Right lung (tissue), 5 donors: ENCODE results near the gene TIMP1. TPM values are rescaled to one million over a fixed set of nuclear protein-coding genes. Genes with fewer than 3 reads are reported as not detected.

Experiments
- DNase-seq, 2 donors: peaks; one replicate each; pipeline ENCODE4 v3.0.0-alpha.2; 2013
- polyA plus RNA-seq, 5 donors: library from polyadenylated mRNA; unstranded; fragments of 120-200 nt; gene quantifications; one replicate each; pipeline versions ENCODE4 v1.2.1 to v1.2.3, GENCODE V29; 2013; ENCODE audit warnings: inconsistent platforms in 1 of 5, low replicate concordance in 1 of 5; ENCODE audit not compliant: insufficient read length in 5 of 5, insufficient read depth in 1 of 5

TIMP1 gene
- polyA plus RNA-seq, 5 donors = 94.3 to 144 (median 120) TPM

- no peak for DNase-seq
Measured at GRCh38 chrX:47571896-47572295, 10.3 kb upstream of the TIMP1 start.

- DNase-seq = no peak
Measured at GRCh38 chrX:47572773-47573340, 9.4 kb upstream of the TIMP1 start.

- peak; percentile 66 for DNase-seq
Measured at GRCh38 chrX:47573341-47574075, 8.7 kb upstream of the TIMP1 start.

- DNase-seq = peak in 1 of 2 donors; percentile 47
Measured at GRCh38 chrX:47574076-47574546, 8.1 kb upstream of the TIMP1 start.

- no peak for DNase-seq
Measured at GRCh38 chrX:47574547-47575301, 7.5 kb upstream of the TIMP1 start.

- DNase-seq = no peak
Measured at GRCh38 chrX:47576021-47576898, 6.0 kb upstream of the TIMP1 start.

GRCh38 chrX:47577424-47577823, 4.8 kb upstream of the TIMP1 start:
- DNase-seq = no peak

GRCh38 chrX:47577901-47578300, 4.3 kb upstream of the TIMP1 start:
- no peak for DNase-seq

- no peak for DNase-seq
Measured at GRCh38 chrX:47578692-47579091, 3.5 kb upstream of the TIMP1 start.

GRCh38 chrX:47579537-47579936, 2.7 kb upstream of the TIMP1 start:
- no peak for DNase-seq

GRCh38 chrX:47583240-47583861, 1.1 kb downstream of the TIMP1 start:
- no peak for DNase-seq

GRCh38 chrX:47584714-47585113, 2.5 kb downstream of the TIMP1 start:
- no peak for DNase-seq

- DNase-seq = no peak
Measured at GRCh38 chrX:47585273-47585672, 3.0 kb downstream of the TIMP1 start.

- no peak for DNase-seq
Measured at GRCh38 chrX:47586043-47586787, 4.0 kb downstream of the TIMP1 start.

GRCh38 chrX:47587091-47587891, 5.1 kb downstream of the TIMP1 start:
- DNase-seq = no peak

GRCh38 chrX:47587906-47588735, 5.9 kb downstream of the TIMP1 start:
- no peak for DNase-seq

- no peak for DNase-seq
Measured at GRCh38 chrX:47590984-47591383, 8.7 kb downstream of the TIMP1 start.

- DNase-seq = no peak
Measured at GRCh38 chrX:47593522-47593921, 11.3 kb downstream of the TIMP1 start.
